ENCODE results near the gene HIRIP3.

- TF ChIP-seq CTCF (conservative IDR thresholded peaks at IDR 0.05; ENCODE audit: low read depth, low read length) (no peak), EZH2 (IDR thresholded peaks at IDR 0.05; ENCODE audit: low read length, unreplicated experiment) (no peak), EZH2phosphoT487 (IDR thresholded peaks at IDR 0.05; ENCODE audit: borderline replicate concordance, low read length) (no peak)
Observed at GRCh38 chr16:30003670-30004423, 8.4 kb upstream of the HIRIP3 start.
